AG04450 (cell line): ENCODE results near the gene ABCF2. TPM values are rescaled to one million over a fixed set of nuclear protein-coding genes. Genes with fewer than 3 reads are reported as not detected.

Experiments used
- CTCF ChIA-PET: fragments of 300-600, 350-600 bp; formaldehyde crosslinking; extraction: SDS; loops from one replicate; lab custom pipeline; 2022; ENCODE audit warnings: antibody characterized with exemption, inconsistent platforms; lab: Charles Lee
- POLR2A ChIA-PET: fragments of 350-600 bp; formaldehyde crosslinking; extraction: SDS; loops from one replicate; lab custom pipeline; 2021; ENCODE audit warnings: antibody characterized with exemption, inconsistent platforms; lab: Yijun Ruan, JAX
- DNase-seq: peaks from one replicate; pipeline ENCODE4 v3.0.0-alpha.2; 2011; ENCODE audit warnings: low read depth, low spot score
- H3K27ac ChIP-seq: one replicate; pipeline ENCODE4 v1.5.1; 2012; ENCODE audit warnings: low read depth, low read length, control low read depth
- H3K27me3 ChIP-seq: one replicate; pipeline ENCODE4 v1.6.0; 2012; ENCODE audit warnings: low read length; ENCODE audit not compliant: control insufficient read depth, insufficient read depth
- H3K4me3 ChIP-seq: 2 replicates; pipeline ENCODE4 v1.5.1; 2011; ENCODE audit warnings: mild to moderate bottlenecking, low read depth, low read length, control low read depth
- H3K9me3 ChIP-seq: 2 replicates; pipeline ENCODE4 v1.5.1; 2012; ENCODE audit warnings: low read length; ENCODE audit not compliant: control insufficient read depth, insufficient read depth
- polyA plus RNA-seq: library from polyadenylated mRNA; depleted of rRNA; stranded (reverse); fragments of >200 nt; gene quantifications from 2 replicates; pipeline ENCODE4 v1.2.3, GENCODE V29; 2011
- TF ChIP-seq, protein P1 (sequence below): IDR thresholded peaks from 2 replicates; pipeline ENCODE4 v1.5.1; 2011; ENCODE audit warnings: low read depth, low read length, control low read depth, inconsistent platforms

Gene ABCF2
- polyA plus RNA-seq, 1 experiment = 31.0 TPM

GRCh38 chr7:151251328-151251688 lies 24.3 kb upstream of the ABCF2 start:
- ChIA-PET POLR2A (interaction anchor here (0.5 to 1.6 kb wide), 5 partner anchors 8 to 113 kb away, joined by 3 to 6 read pairs (median 3); partner anchors contain the start of gene NUB1), CTCF (interaction anchor here (0.5 to 3.1 kb wide), 4 partner anchors 8 to 141 kb away, joined by 3 to 16 read pairs (median 8); no protein-coding TSS in a partner anchor)
- Histone ChIP-seq H3K9me3 (no peaks in the 10 kb centered on the region; the same call in 1 of the 2 replicates), H3K27me3 (peaks cover 5% of the 10 kb centered on the region), H3K4me3 (peak overlapping the region; percentile 45), H3K27ac (peak overlapping the region; percentile 52)
- TF ChIP-seq, protein P1, sequence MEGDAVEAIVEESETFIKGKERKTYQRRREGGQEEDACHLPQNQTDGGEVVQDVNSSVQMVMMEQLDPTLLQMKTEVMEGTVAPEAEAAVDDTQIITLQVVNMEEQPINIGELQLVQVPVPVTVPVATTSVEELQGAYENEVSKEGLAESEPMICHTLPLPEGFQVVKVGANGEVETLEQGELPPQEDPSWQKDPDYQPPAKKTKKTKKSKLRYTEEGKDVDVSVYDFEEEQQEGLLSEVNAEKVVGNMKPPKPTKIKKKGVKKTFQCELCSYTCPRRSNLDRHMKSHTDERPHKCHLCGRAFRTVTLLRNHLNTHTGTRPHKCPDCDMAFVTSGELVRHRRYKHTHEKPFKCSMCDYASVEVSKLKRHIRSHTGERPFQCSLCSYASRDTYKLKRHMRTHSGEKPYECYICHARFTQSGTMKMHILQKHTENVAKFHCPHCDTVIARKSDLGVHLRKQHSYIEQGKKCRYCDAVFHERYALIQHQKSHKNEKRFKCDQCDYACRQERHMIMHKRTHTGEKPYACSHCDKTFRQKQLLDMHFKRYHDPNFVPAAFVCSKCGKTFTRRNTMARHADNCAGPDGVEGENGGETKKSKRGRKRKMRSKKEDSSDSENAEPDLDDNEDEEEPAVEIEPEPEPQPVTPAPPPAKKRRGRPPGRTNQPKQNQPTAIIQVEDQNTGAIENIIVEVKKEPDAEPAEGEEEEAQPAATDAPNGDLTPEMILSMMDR = no peak
- DNase-seq = no peak

DNA sequence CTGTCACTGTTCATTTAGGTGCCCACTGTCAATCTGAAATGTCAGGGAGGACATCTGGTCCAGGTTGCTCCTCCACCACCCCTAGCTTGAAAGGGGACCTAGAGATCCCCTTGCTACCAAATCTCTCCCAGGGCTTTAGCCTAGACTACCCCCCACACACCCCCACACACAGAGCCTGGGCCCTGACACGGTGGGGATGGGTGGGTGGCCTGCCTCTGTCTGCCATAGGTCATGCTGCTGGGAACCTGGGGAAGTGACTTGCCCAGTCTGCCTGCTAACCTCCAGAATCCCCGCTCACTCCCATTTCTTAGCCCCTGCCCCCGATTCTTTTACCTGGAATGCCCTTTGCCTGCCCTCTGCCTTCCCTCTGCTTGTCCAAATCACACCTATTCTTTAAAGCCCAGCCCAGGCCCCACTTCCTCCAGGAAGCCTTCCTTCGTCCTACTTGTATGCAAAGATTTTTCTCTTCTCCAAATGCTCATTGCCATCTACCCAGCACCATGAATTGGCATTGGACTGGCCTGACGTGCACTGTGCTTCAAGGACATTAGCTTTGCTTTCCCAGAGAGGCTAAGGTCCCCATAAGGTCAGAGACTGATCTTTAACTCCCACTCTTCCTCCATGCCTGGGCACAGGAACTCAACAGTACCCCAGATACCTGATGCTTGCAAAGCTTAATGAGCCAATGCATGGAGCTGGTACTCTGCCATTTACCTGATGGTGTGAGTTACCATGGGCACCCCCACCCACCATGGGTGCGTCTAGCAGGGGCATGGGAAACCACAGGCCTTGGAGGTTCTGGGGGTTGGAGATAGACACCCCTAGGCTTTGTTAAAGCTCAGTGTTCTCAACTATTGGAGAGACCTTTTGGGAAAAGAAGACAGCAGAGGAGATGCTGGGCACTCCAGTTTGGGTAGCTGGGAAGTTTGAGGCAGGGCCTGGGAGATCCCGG lies 23.5 kb upstream of the ABCF2 start:
- Histone ChIP-seq H3K27me3 (peaks cover 5% of the 10 kb centered on the region), H3K9me3 (no peaks in the 10 kb centered on the region; the same call in 1 of the 2 replicates), H3K27ac (peak overlapping the region; percentile 21), H3K4me3 (peak overlapping the region; percentile 45; the same call in 1 of the 2 replicates)
- TF ChIP-seq, protein P1 = no peak
- no peak for DNase-seq
- ChIA-PET CTCF (interaction anchor here (0.5 to 3.1 kb wide), 2 partner anchors 52 to 65 kb away, joined by 3 to 10 read pairs; no protein-coding TSS in a partner anchor), POLR2A (interaction anchor here (0.5 kb wide), 1 partner anchor 112 kb away, joined by 3 read pairs; no protein-coding TSS in a partner anchor)

- no peak for DNase-seq
- TF ChIP-seq, protein P1 = no peak
- Histone ChIP-seq H3K9me3 (no peaks in the 10 kb centered on the region; the same call in 1 of the 2 replicates), H3K4me3 (no peak overlapping the region), H3K27ac (no peak overlapping the region), H3K27me3 (no peaks in the 10 kb centered on the region)
- POLR2A ChIA-PET = no interaction called here
- CTCF ChIA-PET = no interaction called here
Measured at GRCh38 chr7:151249732-151250072, 22.7 kb upstream of the ABCF2 start.

GRCh38 chr7:151249034-151249731 lies 22.2 kb upstream of the ABCF2 start:
- Histone ChIP-seq H3K27ac (peak overlapping the region; percentile 77), H3K9me3 (no peaks in the 10 kb centered on the region; the same call in 1 of the 2 replicates), H3K4me3 (peak overlapping the region; percentile 73), H3K27me3 (no peaks in the 10 kb centered on the region)
- ChIA-PET CTCF (no interaction called here), POLR2A (interaction anchor here (0.6 to 0.8 kb wide), 3 partner anchors 15 to 104 kb away, joined by 4 to 7 read pairs (median 5); no protein-coding TSS in a partner anchor)
- TF ChIP-seq, protein P1 = no peak
- no peak for DNase-seq
